Activated CD8-positive, alpha-beta memory T cell treated with anti-CD3 and anti-CD28 coated beads, Interleukin-2, amount 50 U/mL, for 1 hour (primary cell): ENCODE data around the gene METTL25.

Experiments
- DNase-seq: peaks from one replicate; pipeline ENCODE4 v3.0.0-alpha.2; 2020; ENCODE audit errors: extremely low read depth

Gene METTL25

GRCh38 chr12:82525616-82526015 is 167.3 kb downstream of the METTL25 start:
- DNase-seq: no peak

DNA sequence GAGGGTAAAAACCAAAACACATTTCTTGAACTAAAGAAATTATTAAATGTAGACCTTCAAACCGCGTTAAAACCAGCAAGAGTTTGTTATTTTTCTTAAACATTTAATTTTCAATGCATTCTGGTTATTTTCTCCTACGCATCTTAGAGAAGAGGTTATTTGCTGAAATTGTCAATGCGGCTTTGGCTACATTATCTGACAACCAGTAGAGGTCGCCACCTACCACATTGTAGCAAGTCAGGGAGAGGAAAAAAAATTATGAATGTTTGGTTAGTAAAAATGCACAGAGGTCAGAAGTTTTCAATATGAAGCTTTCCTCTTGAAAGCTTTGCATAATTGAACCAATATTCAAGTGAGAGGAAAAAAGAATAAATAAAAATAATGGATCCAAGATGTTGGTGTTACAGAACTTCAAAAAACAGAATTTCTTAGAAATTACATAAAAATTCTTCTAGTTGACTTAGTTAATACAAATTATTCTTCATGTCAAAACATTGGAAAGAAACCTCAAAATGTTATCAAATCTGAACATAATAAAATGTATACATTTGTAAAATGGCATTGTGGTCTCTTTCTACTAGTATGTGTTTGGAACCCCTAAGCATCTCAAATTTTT is 168.9 kb downstream of the METTL25 start:
- DNase-seq: no peak
